ENCODE measurements around the gene NFATC1. TPM values are rescaled to one million over a fixed set of nuclear protein-coding genes. Genes with fewer than 3 reads are reported as not detected.

NFATC1 gene
- total RNA-seq, 2 experiments from 2014 or later: 36.9 to 37.1 TPM

GRCh38 chr18:79397830-79398761 lies 2.4 kb downstream of the NFATC1 start:
- Mint-ChIP-seq H3K4me3 (peak overlapping the region; percentile 72), H3K27ac (peak overlapping the region; percentile 91), H3K9me3 (no peaks in the 10 kb centered on the region), H3K27me3 (peaks cover 6% of the 10 kb centered on the region), H3K36me3 (ENCODE audit: low read depth) (peaks cover 9% of the 10 kb centered on the region), H3K4me1 (peaks cover 47% of the 10 kb centered on the region)
- ChIA-PET POLR2A (interaction anchor here (0.6 kb wide), 1 partner anchor 19 kb away, joined by 3 read pairs; no protein-coding TSS in a partner anchor), CTCF (interaction anchor here (0.7 to 1.7 kb wide), 3 partner anchors 18 to 128 kb away, joined by 3 to 7 read pairs (median 6); no protein-coding TSS in a partner anchor)
- no peak for DNase-seq

- peak overlapping the region; percentile 91 for H3K27ac Mint-ChIP-seq
- peak overlapping the region; percentile 72 for H3K4me3 Mint-ChIP-seq
- H3K36me3 Mint-ChIP-seq (ENCODE audit: low read depth): peaks cover 10% of the 10 kb centered on the region
- H3K27me3 Mint-ChIP-seq: peaks cover 2% of the 10 kb centered on the region
- POLR2A ChIA-PET: no interaction called here
- CTCF ChIA-PET: no interaction called here
- DNase-seq: peak; percentile 36
- no peaks in the 10 kb centered on the region for H3K9me3 Mint-ChIP-seq
- H3K4me1 Mint-ChIP-seq: peaks cover 55% of the 10 kb centered on the region
Measured at GRCh38 chr18:79399275-79400081, 3.7 kb downstream of the NFATC1 start.

GRCh38 chr18:79400091-79400590 lies 4.4 kb downstream of the NFATC1 start:
- ChIA-PET POLR2A (no interaction called here), CTCF (no interaction called here)
- peak; percentile 80 for DNase-seq
- Mint-ChIP-seq H3K4me1 (peaks cover 57% of the 10 kb centered on the region), H3K4me3 (no peak overlapping the region), H3K36me3 (ENCODE audit: low read depth) (peaks cover 15% of the 10 kb centered on the region), H3K27ac (no peak overlapping the region), H3K27me3 (no peaks in the 10 kb centered on the region), H3K9me3 (no peaks in the 10 kb centered on the region)

GRCh38 chr18:79400591-79401381 lies 5.1 kb downstream of the NFATC1 start:
- CTCF ChIA-PET: no interaction called here
- no peaks in the 10 kb centered on the region for H3K27me3 Mint-ChIP-seq

GRCh38 chr18:79401494-79402208 lies 5.9 kb downstream of the NFATC1 start:
- H3K9me3 Mint-ChIP-seq: no peaks in the 10 kb centered on the region
- H3K27ac Mint-ChIP-seq: peak overlapping the region; percentile 94
- ChIA-PET CTCF (no interaction called here), POLR2A (interaction anchor here (0.5 to 0.8 kb wide), 2 partner anchors 10 to 122 kb away, joined by 3 read pairs; no protein-coding TSS in a partner anchor)
- peaks cover 69% of the 10 kb centered on the region for H3K4me1 Mint-ChIP-seq
- no peak for DNase-seq
- H3K4me3 Mint-ChIP-seq: peak overlapping the region; percentile 87
- peaks cover 24% of the 10 kb centered on the region for H3K36me3 Mint-ChIP-seq (ENCODE audit: low read depth)
- H3K27me3 Mint-ChIP-seq: no peaks in the 10 kb centered on the region

More at GRCh38 chr18:79400591-79401381, 5.1 kb downstream of the NFATC1 start:
- peaks cover 16% of the 10 kb centered on the region for H3K36me3 Mint-ChIP-seq (ENCODE audit: low read depth)
- peak overlapping the region; percentile 94 for H3K27ac Mint-ChIP-seq
- peak overlapping the region; percentile 87 for H3K4me3 Mint-ChIP-seq
- DNase-seq: peak; percentile 64
- POLR2A ChIA-PET: interaction anchor here (0.5 to 0.8 kb wide), 2 partner anchors 9 to 122 kb away, joined by 3 read pairs; no protein-coding TSS in a partner anchor
- H3K4me1 Mint-ChIP-seq: peaks cover 62% of the 10 kb centered on the region
- H3K9me3 Mint-ChIP-seq: no peaks in the 10 kb centered on the region

GRCh38 chr18:79402209-79402576 lies 6.5 kb downstream of the NFATC1 start:
- POLR2A ChIA-PET: no interaction called here
- no peaks in the 10 kb centered on the region for H3K27me3 Mint-ChIP-seq
- peaks cover 25% of the 10 kb centered on the region for H3K36me3 Mint-ChIP-seq (ENCODE audit: low read depth)
- CTCF ChIA-PET: no interaction called here
- H3K4me3 Mint-ChIP-seq: peak overlapping the region; percentile 87
- peaks cover 67% of the 10 kb centered on the region for H3K4me1 Mint-ChIP-seq
- H3K27ac Mint-ChIP-seq: peak overlapping the region; percentile 94
- no peak for DNase-seq
- H3K9me3 Mint-ChIP-seq: no peaks in the 10 kb centered on the region

- Mint-ChIP-seq H3K9me3 (no peaks in the 10 kb centered on the region), H3K36me3 (ENCODE audit: low read depth) (peaks cover 26% of the 10 kb centered on the region)
- CTCF ChIA-PET: interaction anchor here (0.6 kb wide), 1 partner anchor 22 kb away, joined by 3 read pairs; no protein-coding TSS in a partner anchor
Measured at GRCh38 chr18:79402977-79403722, 7.4 kb downstream of the NFATC1 start.

GRCh38 chr18:79403723-79404566 lies 8.2 kb downstream of the NFATC1 start:
- Mint-ChIP-seq H3K27me3 (no peaks in the 10 kb centered on the region), H3K9me3 (no peaks in the 10 kb centered on the region), H3K36me3 (ENCODE audit: low read depth) (peaks cover 26% of the 10 kb centered on the region), H3K4me3 (peak overlapping the region; percentile 87), H3K4me1 (peaks cover 57% of the 10 kb centered on the region), H3K27ac (peak overlapping the region; percentile 94)
- ChIA-PET POLR2A (no interaction called here), CTCF (interaction anchor here (0.6 to 1.2 kb wide), 2 partner anchors 10 to 23 kb away, joined by 3 read pairs; no protein-coding TSS in a partner anchor)
- no peak for DNase-seq

More at GRCh38 chr18:79402977-79403722, 7.4 kb downstream of the NFATC1 start:
- DNase-seq: peak; percentile 42
- H3K27me3 Mint-ChIP-seq: no peaks in the 10 kb centered on the region
- peak overlapping the region; percentile 87 for H3K4me3 Mint-ChIP-seq
- H3K27ac Mint-ChIP-seq: peak overlapping the region; percentile 94
- POLR2A ChIA-PET: no interaction called here
- H3K4me1 Mint-ChIP-seq: peaks cover 65% of the 10 kb centered on the region

GRCh38 chr18:79404567-79404910 lies 8.8 kb downstream of the NFATC1 start:
- H3K27ac Mint-ChIP-seq: peak overlapping the region; percentile 94
- ChIA-PET CTCF (interaction anchor here (0.7 to 2.1 kb wide), 4 partner anchors 8 to 24 kb away, joined by 3 to 8 read pairs (median 4); partner anchors contain the start of gene NFATC1), POLR2A (no interaction called here)
- peaks cover 26% of the 10 kb centered on the region for H3K36me3 Mint-ChIP-seq (ENCODE audit: low read depth)
- peak overlapping the region; percentile 87 for H3K4me3 Mint-ChIP-seq
- no peaks in the 10 kb centered on the region for H3K27me3 Mint-ChIP-seq
- H3K4me1 Mint-ChIP-seq: peaks cover 55% of the 10 kb centered on the region
- H3K9me3 Mint-ChIP-seq: no peaks in the 10 kb centered on the region
- DNase-seq: no peak

GRCh38 chr18:79405019-79405780 lies 9.5 kb downstream of the NFATC1 start:
- Mint-ChIP-seq H3K27me3 (no peaks in the 10 kb centered on the region), H3K27ac (peak overlapping the region; percentile 94), H3K4me1 (peaks cover 55% of the 10 kb centered on the region), H3K9me3 (no peaks in the 10 kb centered on the region), H3K36me3 (ENCODE audit: low read depth) (peaks cover 26% of the 10 kb centered on the region), H3K4me3 (peak overlapping the region; percentile 87)
- peak; percentile 30 for DNase-seq
- POLR2A ChIA-PET: no interaction called here
- CTCF ChIA-PET: interaction anchor here (0.7 to 2.2 kb wide), 8 partner anchors 9 to 118 kb away, joined by 3 to 8 read pairs (median 4); partner anchors contain the start of gene NFATC1

All from activated CD4-positive, alpha-beta T cell treated with anti-CD3 and anti-CD28 coated beads, Interleukin-2, amount 10 ng/mL, durations not matched to agents 7 days and 5 days (primary cell).